Omental fat pad (tissue), 4 donors: ENCODE data around the gene MTMR4. TPM values are rescaled to one million over a fixed set of nuclear protein-coding genes. Genes with fewer than 3 reads are reported as not detected.

Experiments
- ATAC-seq: fragments of 150-250 bp; one replicate; pipeline ENCODE4 v1.9.1; 2016; ENCODE audit warnings: mild to moderate bottlenecking, moderate library complexity; ENCODE audit not compliant: low FRiP score
- DNase-seq: peaks from one replicate; pipeline ENCODE4 v3.0.0-alpha.2; 2019; ENCODE audit warnings: low spot score
- total RNA-seq, 4 donors: library from RNA; depleted of rRNA; stranded (reverse); fragments of >200 nt; gene quantifications; one replicate each; pipeline ENCODE4 v1.1.0, GENCODE V29; 2016
- TF ChIP-seq, protein P1 (sequence below), 3 donors: fragments of 450-650 bp; IDR thresholded peaks; one replicate each; pipeline ENCODE4 v1.5.1; 2016 to 2017; ENCODE audit warnings: antibody characterized with exemption in 3 of 3, mild to moderate bottlenecking in 3 of 3, moderate library complexity in 2 of 3

Gene MTMR4
- total RNA-seq, 4 donors from 2014 or later, result 24.3 to 40.1 (median 32.3) TPM

DNA sequence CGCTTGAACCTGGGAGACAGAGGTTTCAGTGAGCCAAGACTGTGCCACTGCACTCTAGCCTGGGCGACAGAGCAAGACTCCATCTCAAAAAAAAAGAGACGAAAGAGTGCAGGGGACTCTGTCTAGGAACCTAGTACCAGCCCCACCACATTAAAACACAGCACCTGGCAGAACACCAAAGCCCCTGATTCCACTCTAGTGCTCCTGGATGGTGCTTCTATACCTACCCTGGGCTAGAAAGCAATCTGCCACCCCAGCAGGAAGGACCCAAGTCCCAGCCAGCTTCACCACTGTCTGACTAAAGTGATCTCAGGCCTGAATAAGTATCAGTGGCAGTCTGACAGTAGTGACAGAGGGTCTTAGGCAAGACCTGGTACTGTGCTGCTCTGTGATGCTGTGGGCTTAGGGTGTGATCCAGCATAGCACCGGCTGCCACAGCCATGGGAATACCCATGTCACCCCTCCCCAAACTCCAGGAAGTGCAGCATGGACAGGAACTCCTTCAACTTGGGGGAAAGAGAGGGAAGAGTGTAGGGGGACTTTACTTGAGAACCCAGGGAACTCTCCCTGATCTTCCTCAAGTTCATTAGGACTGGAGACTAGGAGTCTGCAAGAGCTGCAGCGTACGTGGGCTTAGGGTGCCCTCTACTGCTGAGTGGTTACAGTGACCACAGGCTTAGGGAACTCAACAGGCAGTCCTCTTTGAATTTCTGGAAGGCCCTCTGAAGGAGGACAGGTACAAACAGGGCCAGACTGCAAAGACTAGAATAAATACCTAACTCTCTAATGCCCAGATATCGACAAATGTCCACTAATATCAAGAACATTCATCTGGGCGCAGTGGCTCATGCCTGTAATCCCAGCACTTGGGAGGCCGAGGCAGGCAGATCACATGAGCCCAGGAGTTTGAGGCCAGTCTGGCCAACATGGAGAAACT, 67.1 kb downstream of the MTMR4 start:
- DNase-seq, result no peak
- ATAC-seq, result no peak
- TF ChIP-seq, protein P1, sequence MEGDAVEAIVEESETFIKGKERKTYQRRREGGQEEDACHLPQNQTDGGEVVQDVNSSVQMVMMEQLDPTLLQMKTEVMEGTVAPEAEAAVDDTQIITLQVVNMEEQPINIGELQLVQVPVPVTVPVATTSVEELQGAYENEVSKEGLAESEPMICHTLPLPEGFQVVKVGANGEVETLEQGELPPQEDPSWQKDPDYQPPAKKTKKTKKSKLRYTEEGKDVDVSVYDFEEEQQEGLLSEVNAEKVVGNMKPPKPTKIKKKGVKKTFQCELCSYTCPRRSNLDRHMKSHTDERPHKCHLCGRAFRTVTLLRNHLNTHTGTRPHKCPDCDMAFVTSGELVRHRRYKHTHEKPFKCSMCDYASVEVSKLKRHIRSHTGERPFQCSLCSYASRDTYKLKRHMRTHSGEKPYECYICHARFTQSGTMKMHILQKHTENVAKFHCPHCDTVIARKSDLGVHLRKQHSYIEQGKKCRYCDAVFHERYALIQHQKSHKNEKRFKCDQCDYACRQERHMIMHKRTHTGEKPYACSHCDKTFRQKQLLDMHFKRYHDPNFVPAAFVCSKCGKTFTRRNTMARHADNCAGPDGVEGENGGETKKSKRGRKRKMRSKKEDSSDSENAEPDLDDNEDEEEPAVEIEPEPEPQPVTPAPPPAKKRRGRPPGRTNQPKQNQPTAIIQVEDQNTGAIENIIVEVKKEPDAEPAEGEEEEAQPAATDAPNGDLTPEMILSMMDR (IDR thresholded peaks at IDR 0.05), result no peak

DNA sequence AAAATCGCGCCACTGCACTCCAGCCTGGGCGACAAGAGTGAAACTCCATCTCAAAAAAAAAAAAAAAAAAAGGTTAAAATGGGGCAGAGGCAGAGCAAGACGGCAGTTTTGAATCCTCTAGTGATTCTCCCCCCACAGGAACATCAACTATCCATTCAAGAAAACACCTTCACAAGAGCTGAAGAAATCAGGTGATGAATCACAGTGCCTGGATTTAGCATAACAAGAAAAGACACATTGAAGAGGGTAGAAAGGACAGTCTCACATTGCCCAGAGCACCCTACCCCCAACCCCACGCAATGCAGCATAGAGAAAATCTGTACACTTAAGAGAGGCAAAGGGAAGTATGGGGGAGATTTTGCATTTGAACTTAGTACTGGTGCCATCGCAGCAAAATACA, 68.4 kb downstream of the MTMR4 start:
- ATAC-seq (no peak), DNase-seq (no peak)
- TF ChIP-seq, protein P1 (IDR thresholded peaks at IDR 0.05), result no peak

Other genes with a start within 250 kb of the MTMR4 start
- gene MPO, start 233.7 kb downstream of the MTMR4 start, total RNA-seq, result under 1 TPM in 2 of 4 donors, not detected in 2; 0.19 to 0.84 TPM
- 10 to 100 TPM in 1 of 4 donors, 1 to 10 TPM in 3; 1.9 to 13.6 (median 5.4) TPM for gene TSPOAP1, start 185.8 kb downstream of the MTMR4 start, total RNA-seq
- gene SUPT4H1, start 162.4 kb downstream of the MTMR4 start, total RNA-seq, result 10 to 100 TPM; 42.1 to 49.2 (median 47.3) TPM
- gene RNF43, start 97.1 kb downstream of the MTMR4 start, total RNA-seq, result under 1 TPM in 2 of 4 donors, not detected in 2; 0.19 to 0.28 TPM
- under 1 TPM in 2 of 4 donors, not detected in 2; 0.13 to 0.24 TPM for gene HSF5, start 26.2 kb downstream of the MTMR4 start, total RNA-seq
- gene TEX14, start 177.4 kb upstream of the MTMR4 start, total RNA-seq, result 1 to 10 TPM in 1 of 4 donors, under 1 TPM in 3; 0.19 to 1.3 (median 0.39) TPM
- gene RAD51C, start 178.0 kb upstream of the MTMR4 start, total RNA-seq, result 10 to 100 TPM in 3 of 4 donors, 1 to 10 TPM in 1; 7.1 to 18.3 (median 15.7) TPM
- under 1 TPM in 3 of 4 donors, not detected in 1; 0.19 to 0.48 (median 0.46) TPM for gene PPM1E, start 241.2 kb upstream of the MTMR4 start, total RNA-seq